Erythroblast (primary cell): Measurements from ENCODE around the gene PSENEN.

ENCODE experiments used
- GATA1 ChIP-seq: IDR thresholded peaks from 2 replicates; pipeline ENCODE4 v1.6.1; 2011; ENCODE audit warnings: low read depth, mild to moderate bottlenecking, control low read depth, low read length, moderate library complexity
- POLR2A ChIP-seq: IDR thresholded peaks from 2 replicates; pipeline ENCODE4 v1.6.1; 2011; ENCODE audit warnings: mild to moderate bottlenecking, low read length

DNA sequence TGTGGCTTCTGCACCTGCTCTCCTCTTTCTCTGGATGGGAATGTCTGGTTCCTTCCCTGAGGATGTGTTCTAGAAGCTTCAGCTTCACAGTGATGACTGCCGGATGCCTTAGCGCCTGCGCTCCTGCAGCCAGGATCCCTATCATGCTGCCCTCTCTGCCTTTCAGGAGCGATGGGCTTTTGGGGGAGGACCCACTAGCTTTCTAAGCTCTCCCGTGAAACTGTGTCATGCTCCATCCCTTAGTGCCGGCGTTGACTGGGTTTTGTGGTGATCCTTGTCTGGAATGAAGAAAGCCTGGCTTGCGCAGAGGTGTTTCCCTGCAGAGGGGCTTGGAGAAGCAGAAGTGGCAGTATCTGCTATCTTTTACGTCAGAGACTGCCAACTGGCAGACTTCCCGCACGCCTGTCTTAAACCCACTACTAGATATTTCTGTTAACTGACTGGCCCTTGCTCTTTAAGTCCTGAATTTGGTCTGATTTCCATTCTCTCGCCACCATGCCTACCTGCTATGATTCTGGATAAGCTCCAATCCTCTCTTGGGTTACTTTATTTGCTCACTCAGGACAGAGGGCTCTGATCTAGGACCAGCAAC lies 31.5 kb upstream of the PSENEN start:
- TF ChIP-seq POLR2A (no peak), GATA1 (no peak)
